Coronary artery (tissue), 2 donors: ENCODE measurements around the gene APOBEC2.

Experiments used
- DNase-seq: peaks from one replicate; pipeline ENCODE4 v3.0.0-alpha.2; 2017; ENCODE audit warnings: low spot score
- H3K27ac ChIP-seq, 2 donors: fragments of 200-600 bp; sonication (generic); one replicate each; pipeline ENCODE4 v1.5.1; 2016 to 2019
- H3K4me3 ChIP-seq: fragments of 200-600 bp; sonication (generic); 2 replicates; pipeline ENCODE4 v1.5.1; 2016; ENCODE audit warnings: mild to moderate bottlenecking, moderate library complexity
- TF ChIP-seq, protein P1 (sequence below): fragments of 200-600 bp; sonication (generic); IDR thresholded peaks from one replicate; pipeline ENCODE4 v1.5.1; 2019; ENCODE audit warnings: antibody characterized with exemption

Gene APOBEC2

GRCh38 chr6:41097467-41098090 lies 44.6 kb downstream of the APOBEC2 start:
- TF ChIP-seq, protein P1, sequence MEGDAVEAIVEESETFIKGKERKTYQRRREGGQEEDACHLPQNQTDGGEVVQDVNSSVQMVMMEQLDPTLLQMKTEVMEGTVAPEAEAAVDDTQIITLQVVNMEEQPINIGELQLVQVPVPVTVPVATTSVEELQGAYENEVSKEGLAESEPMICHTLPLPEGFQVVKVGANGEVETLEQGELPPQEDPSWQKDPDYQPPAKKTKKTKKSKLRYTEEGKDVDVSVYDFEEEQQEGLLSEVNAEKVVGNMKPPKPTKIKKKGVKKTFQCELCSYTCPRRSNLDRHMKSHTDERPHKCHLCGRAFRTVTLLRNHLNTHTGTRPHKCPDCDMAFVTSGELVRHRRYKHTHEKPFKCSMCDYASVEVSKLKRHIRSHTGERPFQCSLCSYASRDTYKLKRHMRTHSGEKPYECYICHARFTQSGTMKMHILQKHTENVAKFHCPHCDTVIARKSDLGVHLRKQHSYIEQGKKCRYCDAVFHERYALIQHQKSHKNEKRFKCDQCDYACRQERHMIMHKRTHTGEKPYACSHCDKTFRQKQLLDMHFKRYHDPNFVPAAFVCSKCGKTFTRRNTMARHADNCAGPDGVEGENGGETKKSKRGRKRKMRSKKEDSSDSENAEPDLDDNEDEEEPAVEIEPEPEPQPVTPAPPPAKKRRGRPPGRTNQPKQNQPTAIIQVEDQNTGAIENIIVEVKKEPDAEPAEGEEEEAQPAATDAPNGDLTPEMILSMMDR, result no peak
- Histone ChIP-seq H3K4me3 (no peak overlapping the region), H3K27ac (peak overlapping the region in 1 of 2 donors; percentile 13)
- no peak for DNase-seq

DNA sequence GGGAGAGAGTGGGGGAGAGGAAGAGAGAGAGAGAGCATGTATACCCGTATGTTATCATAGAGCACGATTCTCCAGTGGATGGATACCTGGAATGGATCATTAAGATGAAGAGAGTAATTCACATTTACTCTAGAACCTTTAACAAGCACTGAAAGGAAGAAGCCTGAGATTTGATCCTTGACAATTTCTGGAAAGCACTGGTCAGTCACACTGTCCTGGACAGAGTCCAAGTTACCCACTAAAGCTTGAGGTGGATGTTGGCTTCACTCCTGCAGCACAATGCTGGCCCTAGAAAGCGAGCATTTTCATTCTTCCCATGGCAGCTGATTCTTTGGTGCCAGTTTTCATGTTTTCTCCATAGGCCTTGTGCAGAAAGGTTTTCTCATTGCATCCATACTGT lies 45.4 kb downstream of the APOBEC2 start:
- TF ChIP-seq, protein P1, result no peak
- H3K27ac ChIP-seq, result peak overlapping the region in 1 of 2 donors; percentile 13

GRCh38 chr6:41100871-41101287 lies 47.9 kb downstream of the APOBEC2 start:
- Histone ChIP-seq H3K4me3 (no peak overlapping the region), H3K27ac (no peak overlapping the region)
- TF ChIP-seq, protein P1, result no peak
- DNase-seq, result no peak

More for the DNA sequence above, 45.4 kb downstream of the APOBEC2 start:
- DNase-seq, result no peak
- no peak overlapping the region for H3K4me3 ChIP-seq

DNA sequence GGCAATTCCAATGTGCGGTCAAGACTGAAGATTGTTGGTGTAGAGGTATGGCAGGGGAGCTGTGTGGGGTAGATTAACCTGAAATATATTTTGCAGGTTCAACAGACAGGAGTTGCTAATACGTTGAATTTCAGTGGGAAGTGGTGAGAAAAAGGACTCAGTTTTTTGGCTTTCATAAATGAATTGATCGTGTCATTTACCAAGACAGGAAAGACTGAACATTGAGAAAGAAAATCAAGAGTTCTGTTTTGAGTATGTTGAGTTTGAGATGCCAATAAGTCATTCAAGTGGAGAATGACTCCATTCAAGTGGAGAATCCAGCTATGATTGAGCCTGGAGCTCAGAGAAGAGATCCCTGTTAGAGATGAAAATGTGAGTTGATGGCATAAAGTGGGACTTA lies 50.8 kb downstream of the APOBEC2 start:
- Histone ChIP-seq H3K4me3 (no peak overlapping the region), H3K27ac (no peak overlapping the region)
- TF ChIP-seq, protein P1, result no peak
- no peak for DNase-seq

- DNase-seq, result no peak
- Histone ChIP-seq H3K4me3 (no peak overlapping the region), H3K27ac (no peak overlapping the region)
- TF ChIP-seq, protein P1, result no peak
Measured at GRCh38 chr6:41111017-41111416, 58.0 kb downstream of the APOBEC2 start.
